ENCODE results near the gene S1PR3. TPM values are rescaled to one million over a fixed set of nuclear protein-coding genes. Genes with fewer than 3 reads are reported as not detected.

S1PR3 gene
- total RNA-seq, 2 donors from 2014 or later: 26.8 to 34.7 TPM

DNA sequence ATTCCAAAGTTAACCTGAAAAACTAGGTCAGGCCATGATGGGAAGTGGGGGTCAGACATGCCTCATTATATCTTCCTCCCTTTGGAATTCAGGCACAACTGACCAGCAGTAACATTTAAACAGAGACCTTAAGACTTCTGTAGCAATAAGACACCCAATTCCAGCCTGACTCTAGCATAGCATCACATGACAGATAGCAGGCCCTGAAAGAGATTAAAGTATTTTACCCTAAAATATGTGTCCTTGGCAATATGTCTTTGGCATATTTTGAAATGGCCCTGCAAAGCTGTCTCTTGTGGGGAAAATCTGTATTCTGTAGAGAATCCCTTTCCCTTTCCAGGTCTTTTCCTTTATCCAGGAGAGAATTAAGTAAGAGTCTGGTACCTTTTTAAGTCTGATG, 34.3 kb downstream of the S1PR3 start:
- Histone ChIP-seq H3K27ac (no peak overlapping the region), H3K9me3 (peaks cover 0 to 18% of the 10 kb centered on the region in 2 donors), H3K4me3 (no peak overlapping the region), H3K36me3 (no peaks in the 10 kb centered on the region), H3K4me1 (peaks cover 0 to 27% of the 10 kb centered on the region in 2 donors), H3K27me3 (no peaks in the 10 kb centered on the region)
- TF ChIP-seq, protein P1, sequence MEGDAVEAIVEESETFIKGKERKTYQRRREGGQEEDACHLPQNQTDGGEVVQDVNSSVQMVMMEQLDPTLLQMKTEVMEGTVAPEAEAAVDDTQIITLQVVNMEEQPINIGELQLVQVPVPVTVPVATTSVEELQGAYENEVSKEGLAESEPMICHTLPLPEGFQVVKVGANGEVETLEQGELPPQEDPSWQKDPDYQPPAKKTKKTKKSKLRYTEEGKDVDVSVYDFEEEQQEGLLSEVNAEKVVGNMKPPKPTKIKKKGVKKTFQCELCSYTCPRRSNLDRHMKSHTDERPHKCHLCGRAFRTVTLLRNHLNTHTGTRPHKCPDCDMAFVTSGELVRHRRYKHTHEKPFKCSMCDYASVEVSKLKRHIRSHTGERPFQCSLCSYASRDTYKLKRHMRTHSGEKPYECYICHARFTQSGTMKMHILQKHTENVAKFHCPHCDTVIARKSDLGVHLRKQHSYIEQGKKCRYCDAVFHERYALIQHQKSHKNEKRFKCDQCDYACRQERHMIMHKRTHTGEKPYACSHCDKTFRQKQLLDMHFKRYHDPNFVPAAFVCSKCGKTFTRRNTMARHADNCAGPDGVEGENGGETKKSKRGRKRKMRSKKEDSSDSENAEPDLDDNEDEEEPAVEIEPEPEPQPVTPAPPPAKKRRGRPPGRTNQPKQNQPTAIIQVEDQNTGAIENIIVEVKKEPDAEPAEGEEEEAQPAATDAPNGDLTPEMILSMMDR (IDR thresholded peaks at IDR 0.05): no peak
- no peak for DNase-seq (ENCODE audit: low spot score)

DNA sequence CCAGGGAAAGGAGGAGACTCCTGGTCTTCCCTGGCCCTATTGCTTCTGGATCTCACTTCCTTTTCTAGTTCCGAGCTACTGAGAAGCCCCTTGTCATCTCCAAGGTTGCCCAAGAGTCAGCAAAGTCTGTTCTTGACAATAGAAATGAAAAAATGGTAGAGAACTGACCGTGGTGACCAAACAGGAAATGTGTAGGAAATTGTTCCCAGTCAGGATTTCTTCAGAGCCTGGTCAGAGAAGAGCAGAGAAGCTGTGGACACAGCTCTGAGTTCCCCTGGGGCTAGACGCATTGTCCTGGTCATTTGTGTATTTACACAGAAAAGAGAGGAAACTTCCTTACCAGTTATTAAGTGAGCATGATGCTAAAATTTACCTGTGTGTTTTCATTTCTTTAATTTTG, 35.6 kb downstream of the S1PR3 start:
- Histone ChIP-seq H3K4me3 (no peak overlapping the region), H3K9me3 (peaks cover 0 to 23% of the 10 kb centered on the region in 2 donors), H3K27me3 (no peaks in the 10 kb centered on the region), H3K27ac (no peak overlapping the region), H3K4me1 (peaks cover 0 to 15% of the 10 kb centered on the region in 2 donors), H3K36me3 (no peaks in the 10 kb centered on the region)
- TF ChIP-seq, protein P1 (IDR thresholded peaks at IDR 0.05): no peak
- DNase-seq (ENCODE audit: low spot score): no peak

GRCh38 chr9:89029788-89030187, 38.5 kb downstream of the S1PR3 start:
- H3K4me3 ChIP-seq: no peak overlapping the region
- TF ChIP-seq, protein P1 (IDR thresholded peaks at IDR 0.05): no peak
- H3K27ac ChIP-seq: no peak overlapping the region
- no peaks in the 10 kb centered on the region for H3K36me3 ChIP-seq
- H3K27me3 ChIP-seq: no peaks in the 10 kb centered on the region
- peaks cover 0 to 23% of the 10 kb centered on the region in 2 donors for H3K9me3 ChIP-seq
- no peak for DNase-seq (ENCODE audit: low spot score)
- no peaks in the 10 kb centered on the region for H3K4me1 ChIP-seq

GRCh38 chr9:89032173-89032572, 40.9 kb downstream of the S1PR3 start:
- Histone ChIP-seq H3K9me3 (peaks cover 0 to 23% of the 10 kb centered on the region in 2 donors), H3K27me3 (no peaks in the 10 kb centered on the region), H3K36me3 (no peaks in the 10 kb centered on the region), H3K4me3 (no peak overlapping the region), H3K4me1 (no peaks in the 10 kb centered on the region), H3K27ac (no peak overlapping the region)
- TF ChIP-seq, protein P1 (IDR thresholded peaks at IDR 0.05): no peak
- no peak for DNase-seq (ENCODE audit: low spot score)

DNA sequence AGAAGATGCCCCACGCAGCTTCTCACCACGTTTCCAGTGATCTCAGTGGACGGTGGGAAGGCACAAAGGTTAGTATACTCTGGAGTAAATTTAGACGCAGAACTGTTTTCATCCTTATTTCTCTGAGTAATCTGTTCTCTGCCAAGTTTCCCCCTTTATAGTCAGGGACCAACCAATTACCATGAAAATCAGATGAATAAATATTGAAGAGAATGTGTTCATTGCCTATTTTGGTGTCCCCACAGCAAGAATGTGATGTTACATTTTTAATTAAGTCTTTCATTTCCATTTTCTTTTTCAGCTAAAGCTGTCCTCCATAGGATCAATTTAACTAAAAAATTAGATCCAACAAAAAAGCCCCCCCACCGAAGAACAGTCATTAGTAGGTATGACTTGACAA, 41.4 kb downstream of the S1PR3 start:
- DNase-seq (ENCODE audit: low spot score): no peak
- Histone ChIP-seq H3K9me3 (peaks cover 0 to 23% of the 10 kb centered on the region in 2 donors), H3K36me3 (no peaks in the 10 kb centered on the region), H3K4me3 (no peak overlapping the region), H3K27ac (no peak overlapping the region), H3K4me1 (peaks cover 0 to 4% of the 10 kb centered on the region in 2 donors), H3K27me3 (no peaks in the 10 kb centered on the region)
- TF ChIP-seq, protein P1 (IDR thresholded peaks at IDR 0.05): no peak

- H3K36me3 ChIP-seq: no peaks in the 10 kb centered on the region
- H3K4me3 ChIP-seq: no peak overlapping the region
- H3K27me3 ChIP-seq: no peaks in the 10 kb centered on the region
- no peak for DNase-seq (ENCODE audit: low spot score)
- H3K9me3 ChIP-seq: no peaks in the 10 kb centered on the region
- H3K27ac ChIP-seq: no peak overlapping the region
- TF ChIP-seq, protein P1 (IDR thresholded peaks at IDR 0.05): no peak
- peaks cover 0 to 9% of the 10 kb centered on the region in 2 donors for H3K4me1 ChIP-seq
Measured at GRCh38 chr9:89036383-89036782, 45.1 kb downstream of the S1PR3 start.

Measured in right atrium auricular region (tissue), 2 donors.